HepG2 (cell line): ENCODE results near the gene NRL. TPM values are rescaled to one million over a fixed set of nuclear protein-coding genes. Genes with fewer than 3 reads are reported as not detected.

Experiments used
- ATAC-seq: fragments of 200-7000 bp; cut with Tn5 transposase; 3 replicates; pipeline ENCODE4 v1.9.1; 2020; ENCODE audit warnings: mild to moderate bottlenecking, moderate library complexity
- BruUV-seq: library from RNA; stranded (reverse); fragments of 400-500 nt; replicated peaks from 2 replicates; lab custom pipeline; 2021; lab: Mats Ljungman, UMichigan
- CTCF ChIA-PET: fragments of 300-600 bp; formaldehyde crosslinking; extraction: SDS; loops from one replicate; lab custom pipeline; 2021; ENCODE audit warnings: low total read pairs, inconsistent platforms, low intra/inter-chr PET ratio; lab: Yijun Ruan, JAX
- POLR2A ChIA-PET: fragments of 350-600 bp; sonication (Branson Sonifier 250); formaldehyde crosslinking; loops from one replicate; lab custom pipeline; 2020; ENCODE audit warnings: antibody characterized with exemption, inconsistent platforms; lab: Yijun Ruan, JAX
- DNase-seq: peaks from one replicate; pipeline ENCODE4 v3.0.0-alpha.2; 2015; ENCODE audit warnings: low spot score
- FAIRE-seq: peaks from 3 replicates; lab custom pipeline; 2011; peaks lifted over from hg19 to GRCh38; lab: Jason Lieb, UNC
- H2AFZ ChIP-seq: one replicate; pipeline ENCODE4 v1.6.1; 2011; ENCODE audit warnings: low read length, inconsistent platforms
- H3K27ac ChIP-seq: fragments of 300-600 bp; 3 replicates; pipeline ENCODE4 v1.8.0; 2011; ENCODE audit warnings: mixed run types, mild to moderate bottlenecking, mixed read lengths, low read length, inconsistent platforms; ENCODE audit not compliant: insufficient read depth; ENCODE audit errors: extremely low read length
- H3K27me3 ChIP-seq, 2 experiments: fragments of 200-600 bp in 1 of 2; 2 replicates in 1 of 2; 3 replicates in 1 of 2; pipeline versions ENCODE4 v1.6.0 to v1.8.0; 2011; ENCODE audit warnings: low read length in 2 of 2, mild to moderate bottlenecking in 2 of 2, moderate library complexity in 2 of 2, inconsistent platforms in 1 of 2; ENCODE audit not compliant: insufficient read depth in 2 of 2, control insufficient read depth in 1 of 2
- H3K36me3 ChIP-seq, 2 experiments: fragments of 200-600 bp in 1 of 2; replicated peaks in 1 of 2; 2 replicates in 1 of 2; 3 replicates in 1 of 2; pipeline versions ENCODE4 v1.5.1 to v1.8.0; 2011; ENCODE audit warnings: low read length in 2 of 2, inconsistent platforms in 1 of 2; ENCODE audit not compliant: insufficient read depth in 2 of 2, control insufficient read depth in 1 of 2
- H3K4me1 ChIP-seq: 2 replicates; pipeline ENCODE4 v1.5.1; 2012; ENCODE audit warnings: low read length, inconsistent platforms; ENCODE audit not compliant: insufficient read depth
- H3K4me2 ChIP-seq: 2 replicates; pipeline ENCODE4 v1.6.0; 2011; ENCODE audit warnings: low read depth, low read length, inconsistent platforms
- H3K4me3 ChIP-seq, 3 experiments: fragments of 200-600 bp in 1 of 3; sonication (generic), shearing (Covaris generic) in 1 of 3; replicated peaks in 1 of 3; 2 replicates each; pipeline ENCODE4 v1.5.1; 2011 to 2016; ENCODE audit warnings: low read length in 3 of 3, inconsistent platforms in 2 of 3, low read depth in 2 of 3, mild to moderate bottlenecking in 2 of 3, control low read depth in 1 of 3, mixed read lengths in 1 of 3; ENCODE audit not compliant: insufficient read depth in 1 of 3
- H3K79me2 ChIP-seq: one replicate; pipeline ENCODE4 v1.6.1; 2011; ENCODE audit warnings: low read length, inconsistent platforms; ENCODE audit not compliant: insufficient read depth
- H3K9ac ChIP-seq: 2 replicates; pipeline ENCODE4 v1.6.0; 2011; ENCODE audit warnings: mild to moderate bottlenecking, low read depth, low read length, inconsistent platforms; ENCODE audit not compliant: insufficient read depth
- H3K9me3 ChIP-seq: 2 replicates; pipeline ENCODE4 v1.5.1; 2012; ENCODE audit warnings: mild to moderate bottlenecking, low read length
- H4K20me1 ChIP-seq: 2 replicates; pipeline ENCODE4 v1.6.0; 2011; ENCODE audit warnings: inconsistent platforms, mild to moderate bottlenecking, low read length, moderate library complexity; ENCODE audit not compliant: insufficient read depth
- CCAR2 ChIP-seq: fragments of 200-400 bp; formaldehyde crosslinking; optimal IDR thresholded peaks from 2 replicates; pipeline ENCODE3; 2018; ENCODE audit warnings: low read depth, mild to moderate bottlenecking, low read length, moderate library complexity
- EED ChIP-seq: sonication (generic); formaldehyde crosslinking; IDR thresholded peaks from 2 replicates; pipeline ENCODE4 v1.5.0; 2020; ENCODE audit warnings: mild to moderate bottlenecking, missing genetic modification reagents
- FOSL1 ChIP-seq: sonication (generic); formaldehyde crosslinking; IDR thresholded peaks from 2 replicates; pipeline ENCODE4 v1.9.0; 2021; ENCODE audit warnings: missing genetic modification reagents, borderline replicate concordance
- JARID2 ChIP-seq: sonication (generic); formaldehyde crosslinking; IDR thresholded peaks from 2 replicates; pipeline ENCODE4 v1.8.1; 2023; ENCODE audit warnings: missing genetic modification reagents, inconsistent platforms; ENCODE audit not compliant: insufficient replicate concordance
- MTF2 ChIP-seq: sonication (generic); formaldehyde crosslinking; IDR thresholded peaks from 2 replicates; pipeline ENCODE4 v1.5.0; 2020; ENCODE audit warnings: missing genetic modification reagents, borderline replicate concordance
- NFE2 ChIP-seq: sonication (generic); formaldehyde crosslinking; IDR thresholded peaks from 2 replicates; pipeline ENCODE4 v1.4.0; 2020; ENCODE audit warnings: missing genetic modification reagents
- NR2C2 ChIP-seq: sonication (generic); formaldehyde crosslinking; IDR thresholded peaks from 2 replicates; pipeline ENCODE4 v1.4.0; 2020; ENCODE audit warnings: missing genetic modification reagents, mild to moderate bottlenecking, moderate library complexity, borderline replicate concordance
- PRDM4 ChIP-seq: sonication (generic); formaldehyde crosslinking; IDR thresholded peaks from 2 replicates; pipeline ENCODE4 v1.9.0; 2021; ENCODE audit warnings: missing genetic modification reagents, borderline replicate concordance
- PRPF4 ChIP-seq: fragments of 200-400 bp; formaldehyde crosslinking; IDR thresholded peaks from 2 replicates; pipeline ENCODE4 v1.6.1; 2016; ENCODE audit warnings: low read length, low read depth; ENCODE audit not compliant: poor library complexity, severe bottlenecking
- SALL1 ChIP-seq: sonication (generic); formaldehyde crosslinking; IDR thresholded peaks from 2 replicates; pipeline ENCODE4 v1.8.0; 2022; ENCODE audit warnings: mild to moderate bottlenecking, missing genetic modification reagents
- ZNF274 ChIP-seq: sonication (generic); formaldehyde crosslinking; IDR thresholded peaks from 2 replicates; pipeline ENCODE4 v1.5.1; 2020; ENCODE audit warnings: mild to moderate bottlenecking, missing genetic modification reagents
- ZNF572 ChIP-seq: sonication (generic); formaldehyde crosslinking; IDR thresholded peaks from 2 replicates; pipeline ENCODE4 v1.5.1; 2020; ENCODE audit warnings: mild to moderate bottlenecking, missing genetic modification reagents
- ZNF780A ChIP-seq: sonication (generic); formaldehyde crosslinking; IDR thresholded peaks from 2 replicates; pipeline ENCODE4 v1.8.0; 2022; ENCODE audit warnings: mild to moderate bottlenecking, missing genetic modification reagents, moderate library complexity
- ZUFSP ChIP-seq: sonication (generic); formaldehyde crosslinking; IDR thresholded peaks from 2 replicates; pipeline ENCODE4 v1.9.0; 2021; ENCODE audit warnings: missing genetic modification reagents, mild to moderate bottlenecking, borderline replicate concordance
- WGBS: methylation state at CpG from one replicate; pipeline ENCODE4 v1.1.6; 2017; ENCODE audit warnings: low lambda C conversion rate; 5-methylcytosine and 5-hydroxymethylcytosine counted together
- in situ Hi-C: cut with HindIII; loops from 2 replicates; pipeline ENCODE4 v1.10.0; 2017; ENCODE audit warnings: low pct_unique_long_range_greater_than_20kb; ENCODE audit not compliant: extremely low pct_ligation_motif_present
- intact Hi-C: fragments of 100-400 bp; cut with micrococcal nuclease; formaldehyde crosslinking; loops from one replicate; pipeline ENCODE4 v1.10.0; 2022; ENCODE audit not compliant: unreplicated experiment
- polyA plus RNA-seq, 8 experiments: library from polyadenylated mRNA; depleted of rRNA in 3 of 8; stranded (reverse) in 7 of 8; unstranded in 1 of 8; fragments of >200 nt; fragmentation: Illumina TruSeq in 4 of 8; extraction: Trizol in 4 of 8; gene quantifications; 2 replicates each; pipeline versions ENCODE4 v1.2.1 to v1.2.3, GENCODE V29; 2011 to 2016; ENCODE audit warnings: low read depth in 4 of 8, missing spikeins in 1 of 8, mixed read lengths in 1 of 8; ENCODE audit not compliant: insufficient read depth in 1 of 8
- total RNA-seq, 5 experiments: library from RNA; depleted of rRNA; stranded (reverse); fragments of >200 nt; fragmentation: Illumina TruSeq; extraction: Trizol; gene quantifications; 2 replicates each; pipeline ENCODE4 v1.2.3, GENCODE V29; 2016; ENCODE audit warnings: low read depth in 1 of 5
- TF ChIP-seq, protein P1 (sequence below): sonication (generic); formaldehyde crosslinking; IDR thresholded peaks from 2 replicates; pipeline ENCODE4 v1.8.0; 2022; ENCODE audit warnings: mild to moderate bottlenecking, missing genetic modification reagents; ENCODE audit not compliant: insufficient replicate concordance

NRL gene
- total and polyA plus RNA-seq, 2 of the 13 experiments (the other 11 are each of a cell fraction or from before 2014, with no cell fraction given) = 2.5 to 4.7 TPM

DNA sequence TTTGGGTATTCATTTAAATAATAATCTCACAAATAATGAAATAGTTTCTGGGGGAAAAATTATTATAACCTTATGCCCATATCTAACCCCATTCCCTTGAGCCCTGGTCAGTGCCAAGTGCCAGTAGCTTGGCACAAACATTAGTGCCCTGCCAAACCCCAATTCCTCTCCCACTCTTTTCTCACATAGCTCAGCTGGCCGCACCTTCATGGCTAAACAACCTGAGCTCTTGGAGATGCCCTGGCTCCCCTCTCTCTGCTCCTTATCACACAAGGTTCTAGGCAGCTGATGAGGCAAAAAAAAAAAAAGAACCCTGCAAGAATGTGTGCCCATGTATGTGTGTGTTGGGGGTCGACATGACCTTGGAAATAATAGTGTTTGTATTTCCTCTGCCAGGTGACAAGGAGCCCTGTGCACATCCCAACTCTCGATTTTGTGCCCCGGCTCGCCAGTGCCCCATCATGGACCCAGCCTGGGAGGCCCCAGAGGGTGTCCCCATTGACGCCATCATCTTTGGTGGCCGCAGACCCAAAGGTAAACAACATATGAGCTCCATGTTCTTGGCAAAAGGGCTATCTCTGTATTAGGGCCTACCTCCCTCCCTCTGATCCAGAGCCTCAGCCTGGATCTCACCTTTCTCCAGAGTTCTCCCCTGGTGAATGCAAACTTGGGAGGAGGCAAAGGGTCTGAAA lies 12.2 kb downstream of the NRL start:
- DNase-seq (no peak), ATAC-seq (no peak), FAIRE-seq (no peak)
- Histone ChIP-seq H3K4me3 (no peak overlapping the region), H3K27me3 (no peaks in the 10 kb centered on the region), H3K36me3 (peaks cover 40 to 57% of the 10 kb centered on the region in 2 experiments), H3K9me3 (no peaks in the 10 kb centered on the region; the same call in 1 of the 2 replicates), H3K79me2 (peaks cover 3% of the 10 kb centered on the region), H2AFZ (no peak overlapping the region), H4K20me1 (no peaks in the 10 kb centered on the region), H3K27ac (no peak overlapping the region), H3K4me1 (peaks cover 47% of the 10 kb centered on the region), H3K9ac (no peak overlapping the region), H3K4me2 (no peak overlapping the region)
- ChIA-PET POLR2A (interaction anchor here (0.6 to 14.4 kb wide), 10 partner anchors 4 to 341 kb away, joined by 3 to 594 read pairs (median 6); partner anchors contain the start of genes DCAF11, EMC9, IRF9 and NRL), CTCF (no interaction called here)
- BruUV-seq = TSS peak; percentile 2
- WGBS = 95% methylated on average over 7 of the region's 7 CpGs
- in situ Hi-C loops = loop anchor here (25.0 kb wide), 1 partner anchor 1515 kb away; the partner anchor contains the start of genes ABHD4 and DAD1
- intact Hi-C loops = no loop called here
- TF ChIP-seq MTF2 (CRISPR knock-in tag) (no peak), ZNF274 (CRISPR knock-in tag) (0 out of 2 replicates have a peak, but pooled peaks have one; percentile 51), PRDM4 (no peak), FOSL1 (CRISPR knock-in tag) (no peak), EED (CRISPR knock-in tag) (peak; percentile 49; the same call in 1 of the 2 replicates), NR2C2 (no peak), CCAR2 (peak; percentile 36), ZNF572 (CRISPR knock-in tag) (no peak), NFE2 (CRISPR knock-in tag) (no peak), PRPF4 (no peak), ZNF780A (CRISPR knock-in tag) (no peak), JARID2 (CRISPR knock-in tag) (no peak), SALL1 (CRISPR knock-in tag) (peak; percentile 25; the same call in 1 of the 2 replicates), ZUFSP (no peak)
- TF ChIP-seq, protein P1, sequence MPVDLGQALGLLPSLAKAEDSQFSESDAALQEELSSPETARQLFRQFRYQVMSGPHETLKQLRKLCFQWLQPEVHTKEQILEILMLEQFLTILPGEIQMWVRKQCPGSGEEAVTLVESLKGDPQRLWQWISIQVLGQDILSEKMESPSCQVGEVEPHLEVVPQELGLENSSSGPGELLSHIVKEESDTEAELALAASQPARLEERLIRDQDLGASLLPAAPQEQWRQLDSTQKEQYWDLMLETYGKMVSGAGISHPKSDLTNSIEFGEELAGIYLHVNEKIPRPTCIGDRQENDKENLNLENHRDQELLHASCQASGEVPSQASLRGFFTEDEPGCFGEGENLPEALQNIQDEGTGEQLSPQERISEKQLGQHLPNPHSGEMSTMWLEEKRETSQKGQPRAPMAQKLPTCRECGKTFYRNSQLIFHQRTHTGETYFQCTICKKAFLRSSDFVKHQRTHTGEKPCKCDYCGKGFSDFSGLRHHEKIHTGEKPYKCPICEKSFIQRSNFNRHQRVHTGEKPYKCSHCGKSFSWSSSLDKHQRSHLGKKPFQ = no peak
